Endodermal cell (in vitro differentiated cells): ENCODE results near the gene EHD4. TPM values are rescaled to one million over a fixed set of nuclear protein-coding genes. Genes with fewer than 3 reads are reported as not detected.

Source experiments
- DNase-seq: peaks from one replicate; pipeline ENCODE4 v3.0.0-alpha.2; 2017
- H3K27ac ChIP-seq: 2 replicates; pipeline ENCODE4 v1.5.1; 2013; ENCODE audit warnings: mild to moderate bottlenecking, low read depth, low read length, moderate library complexity
- H3K27me3 ChIP-seq: 2 replicates; pipeline ENCODE4 v1.6.1; 2013; ENCODE audit warnings: mild to moderate bottlenecking, low read length, moderate library complexity; ENCODE audit not compliant: insufficient read depth, control insufficient read depth, poor library complexity, severe bottlenecking
- H3K36me3 ChIP-seq: 2 replicates; pipeline ENCODE4 v1.7.0; 2013; ENCODE audit warnings: mild to moderate bottlenecking, low read length, moderate library complexity; ENCODE audit not compliant: control insufficient read depth, insufficient read depth
- H3K4me1 ChIP-seq: one replicate; pipeline ENCODE4 v1.7.0; 2013; ENCODE audit warnings: low read length; ENCODE audit not compliant: control insufficient read depth, insufficient read depth
- H3K4me3 ChIP-seq: 2 replicates; pipeline ENCODE4 v1.5.1; 2013; ENCODE audit warnings: mild to moderate bottlenecking, low read length, moderate library complexity
- H3K9ac ChIP-seq: 2 replicates; pipeline ENCODE4 v1.6.1; 2013; ENCODE audit warnings: mild to moderate bottlenecking, low read length, moderate library complexity; ENCODE audit not compliant: poor library complexity, severe bottlenecking; ENCODE audit errors: extremely low read depth
- H3K9me3 ChIP-seq: 2 replicates; pipeline ENCODE4 v1.6.1; 2013; ENCODE audit warnings: mild to moderate bottlenecking, low read length, moderate library complexity; ENCODE audit not compliant: control insufficient read depth
- H3K27ac Mint-ChIP-seq: 2 replicates; pipeline ENCODE4 v1.8.0; 2020; ENCODE audit warnings: mixed read lengths
- H3K27me3 Mint-ChIP-seq: 2 replicates; pipeline ENCODE4 v1.8.0; 2021; ENCODE audit warnings: mild to moderate bottlenecking, mixed read lengths; ENCODE audit not compliant: insufficient read depth
- H3K36me3 Mint-ChIP-seq: 2 replicates; pipeline ENCODE4 v1.8.0; 2020; ENCODE audit warnings: low read depth, mixed read lengths
- H3K4me1 Mint-ChIP-seq: 2 replicates; pipeline ENCODE4 v1.8.0; 2020; ENCODE audit warnings: mixed read lengths
- H3K4me3 Mint-ChIP-seq: 2 replicates; pipeline ENCODE4 v1.8.0; 2020; ENCODE audit warnings: mild to moderate bottlenecking, moderate library complexity, mixed read lengths
- H3K9me3 Mint-ChIP-seq: 2 replicates; pipeline ENCODE4 v1.8.0; 2020; ENCODE audit warnings: mild to moderate bottlenecking, mixed read lengths
- CTCF ChIP-seq: fragments of 200-600 bp; sonication (generic); conservative IDR thresholded peaks from 2 replicates; pipeline ENCODE4 v1.5.0; 2021; ENCODE audit warnings: antibody characterized with exemption, mild to moderate bottlenecking
- WGBS, 2 experiments: methylation state at CpG; one replicate each; pipeline versions ENCODE4 v1.1.5 to v1.1.7; 2013; ENCODE audit warnings: missing lambda C conversion rate in 2 of 2, mixed read lengths in 1 of 2; ENCODE audit not compliant: insufficient coverage in 1 of 2, insufficient read length in 1 of 2; 5-methylcytosine and 5-hydroxymethylcytosine counted together
- total RNA-seq, 2 donors: library from RNA; stranded (reverse); fragmentation: NEBNext Ultra II Directional in 1 of 2; extraction: Animal tissue kit (Norgen Biotek cat#: 25700) in 1 of 2; gene quantifications; 2 replicates in 1 of 2; 3 replicates in 1 of 2; pipeline ENCODE4 v1.2.1, GENCODE V29; 2021

EHD4 gene
- total RNA-seq, 2 donors from 2014 or later = 16.9 to 17.3 TPM

- Histone ChIP-seq H3K9me3 (no peaks in the 10 kb centered on the region), H3K27me3 (peaks cover 23% of the 10 kb centered on the region), H3K4me1 (no peaks in the 10 kb centered on the region), H3K9ac (no peak overlapping the region), H3K36me3 (no peaks in the 10 kb centered on the region), H3K27ac (no peak overlapping the region), H3K4me3 (no peak overlapping the region)
- DNase-seq = no peak
- peaks cover 1% of the 10 kb centered on the region for H3K4me1 Mint-ChIP-seq
- peaks cover 27% of the 10 kb centered on the region for H3K27me3 Mint-ChIP-seq
- H3K27ac Mint-ChIP-seq = no peak overlapping the region
- 84 to 90% methylated on average over 2 to 12 of the region's 12 CpGs for WGBS, 2 experiments
- TF ChIP-seq CTCF = no peak
- no peaks in the 10 kb centered on the region for H3K36me3 Mint-ChIP-seq
- H3K4me3 Mint-ChIP-seq = no peak overlapping the region
- H3K9me3 Mint-ChIP-seq = no peaks in the 10 kb centered on the region
Observed at GRCh38 chr15:41876689-41877088, 95.7 kb downstream of the EHD4 start.

- H3K27ac Mint-ChIP-seq = no peak overlapping the region
- H3K27ac ChIP-seq = no peak overlapping the region
- no peak overlapping the region for H3K4me3 Mint-ChIP-seq
- no peak for TF ChIP-seq CTCF
- H3K9me3 ChIP-seq = no peaks in the 10 kb centered on the region
- WGBS, 2 experiments = 82 to 90% methylated on average over 11 to 13 of the region's 13 CpGs
- H3K36me3 ChIP-seq = no peaks in the 10 kb centered on the region
- no peaks in the 10 kb centered on the region for H3K4me1 ChIP-seq
- H3K4me3 ChIP-seq = no peak overlapping the region
- H3K9ac ChIP-seq = no peak overlapping the region
- no peaks in the 10 kb centered on the region for H3K36me3 Mint-ChIP-seq
- peaks cover 16% of the 10 kb centered on the region for H3K27me3 ChIP-seq
- no peaks in the 10 kb centered on the region for H3K4me1 Mint-ChIP-seq
- DNase-seq = no peak
- H3K9me3 Mint-ChIP-seq = no peaks in the 10 kb centered on the region
- peaks cover 20% of the 10 kb centered on the region for H3K27me3 Mint-ChIP-seq
Observed at GRCh38 chr15:41876007-41876406, 96.3 kb downstream of the EHD4 start.

GRCh38 chr15:41874736-41875135 lies 97.6 kb downstream of the EHD4 start:
- Histone ChIP-seq H3K9me3 (no peaks in the 10 kb centered on the region), H3K4me1 (no peaks in the 10 kb centered on the region), H3K36me3 (no peaks in the 10 kb centered on the region), H3K4me3 (no peak overlapping the region), H3K9ac (no peak overlapping the region), H3K27ac (no peak overlapping the region), H3K27me3 (peaks cover 3% of the 10 kb centered on the region)
- Mint-ChIP-seq H3K27me3 (peaks cover 9% of the 10 kb centered on the region), H3K4me1 (no peaks in the 10 kb centered on the region), H3K4me3 (no peak overlapping the region), H3K9me3 (no peaks in the 10 kb centered on the region), H3K36me3 (no peaks in the 10 kb centered on the region), H3K27ac (no peak overlapping the region)
- whole genome bisulfite sequencing, 2 experiments = 92 to 96% methylated on average over 10 to 12 of the region's 12 CpGs
- no peak for TF ChIP-seq CTCF
- DNase-seq = no peak
